Measurements from ENCODE around the gene APBA2. TPM values are rescaled to one million over a fixed set of nuclear protein-coding genes. Genes with fewer than 3 reads are reported as not detected.
"Not testable (repeated sequence)": the region's sequence is repeated elsewhere in the genome, so short reads cannot be mapped to it uniquely, and the experiment has no call there.

Gene APBA2
- total RNA-seq, 4 donors from 2014 or later = 3.3 to 5.4 (median 4.5) TPM

DNA sequence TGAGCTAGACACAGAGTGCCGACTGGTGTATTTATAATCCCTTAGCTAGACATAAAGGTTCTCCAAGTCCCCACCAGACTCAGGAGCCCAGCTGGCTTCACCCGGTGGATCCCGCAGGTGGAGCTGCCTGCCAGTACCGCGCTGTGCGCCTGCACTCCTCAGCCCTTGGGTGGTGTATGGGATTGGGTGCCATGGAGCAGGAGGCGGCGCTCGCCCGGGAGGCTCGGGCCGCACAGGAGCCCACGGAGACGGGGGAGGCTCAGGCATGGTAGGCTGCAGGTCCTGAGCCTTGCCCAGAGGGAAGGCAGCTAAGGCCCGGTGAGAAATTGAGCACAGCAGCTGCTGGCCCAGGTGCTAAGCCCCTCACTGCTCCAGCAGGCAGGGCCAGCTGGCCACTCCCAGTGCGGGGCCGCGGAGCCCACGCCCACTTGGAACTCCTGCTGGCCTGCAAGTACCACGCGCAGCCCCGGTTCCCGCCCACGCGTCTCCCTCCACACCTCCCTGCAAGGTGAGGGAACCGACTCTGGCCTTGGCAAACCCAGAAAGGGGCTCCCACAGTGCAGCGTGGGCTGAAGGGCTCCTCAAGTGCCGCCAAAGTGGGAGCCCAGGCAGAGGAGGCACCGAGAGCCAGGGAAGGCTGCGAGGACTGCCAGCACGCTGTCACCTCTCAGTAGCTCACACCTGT is 274.1 kb downstream of the APBA2 start:
- Histone ChIP-seq H3K27me3 (no peaks in the 10 kb centered on the region), H3K36me3 (no peaks in the 10 kb centered on the region), H3K27ac (no peak overlapping the region), H3K4me3 (no peak overlapping the region), H3K9me3 (peaks cover 0 to 27% (median 3%) of the 10 kb centered on the region in 4 donors), H3K4me1 (no peaks in the 10 kb centered on the region)
- 90 to 94% methylated on average over 23 to 29 of the region's 31 CpGs for WGBS, 2 donors
- no peak for DNase-seq (ENCODE audit: low spot score in 2 of 2)
- TF ChIP-seq POLR2A (IDR thresholded peaks at IDR 0.05) (no peak), EP300 (IDR thresholded peaks at IDR 0.05) (no peak)
- TF ChIP-seq, protein P1, sequence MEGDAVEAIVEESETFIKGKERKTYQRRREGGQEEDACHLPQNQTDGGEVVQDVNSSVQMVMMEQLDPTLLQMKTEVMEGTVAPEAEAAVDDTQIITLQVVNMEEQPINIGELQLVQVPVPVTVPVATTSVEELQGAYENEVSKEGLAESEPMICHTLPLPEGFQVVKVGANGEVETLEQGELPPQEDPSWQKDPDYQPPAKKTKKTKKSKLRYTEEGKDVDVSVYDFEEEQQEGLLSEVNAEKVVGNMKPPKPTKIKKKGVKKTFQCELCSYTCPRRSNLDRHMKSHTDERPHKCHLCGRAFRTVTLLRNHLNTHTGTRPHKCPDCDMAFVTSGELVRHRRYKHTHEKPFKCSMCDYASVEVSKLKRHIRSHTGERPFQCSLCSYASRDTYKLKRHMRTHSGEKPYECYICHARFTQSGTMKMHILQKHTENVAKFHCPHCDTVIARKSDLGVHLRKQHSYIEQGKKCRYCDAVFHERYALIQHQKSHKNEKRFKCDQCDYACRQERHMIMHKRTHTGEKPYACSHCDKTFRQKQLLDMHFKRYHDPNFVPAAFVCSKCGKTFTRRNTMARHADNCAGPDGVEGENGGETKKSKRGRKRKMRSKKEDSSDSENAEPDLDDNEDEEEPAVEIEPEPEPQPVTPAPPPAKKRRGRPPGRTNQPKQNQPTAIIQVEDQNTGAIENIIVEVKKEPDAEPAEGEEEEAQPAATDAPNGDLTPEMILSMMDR (IDR thresholded peaks at IDR 0.05) = no peak

DNA sequence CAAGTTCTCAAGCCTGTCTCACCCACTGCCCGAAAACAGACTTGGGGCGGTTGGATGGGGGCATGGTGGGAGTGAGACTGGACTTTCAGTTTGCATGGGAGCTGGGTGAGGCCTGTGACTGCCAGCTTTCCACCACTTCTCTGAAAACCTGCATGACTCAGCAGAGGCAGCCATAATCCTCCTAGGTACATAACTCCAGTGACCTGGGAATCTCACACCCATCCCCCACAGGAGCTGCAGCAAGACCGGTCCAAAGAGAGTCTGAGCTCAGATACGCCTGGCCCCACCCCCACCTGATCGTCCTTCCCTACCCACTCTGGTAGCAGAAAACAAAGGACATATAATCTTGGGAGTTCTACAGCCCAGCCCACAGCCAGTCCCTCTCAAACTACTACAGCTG is 276.6 kb downstream of the APBA2 start:
- Histone ChIP-seq H3K36me3 (no peaks in the 10 kb centered on the region), H3K4me1 (no peaks in the 10 kb centered on the region), H3K4me3 (no peak overlapping the region), H3K27me3 (no peaks in the 10 kb centered on the region), H3K27ac (no peak overlapping the region), H3K9me3 (peaks cover 0 to 27% (median 3%) of the 10 kb centered on the region in 4 donors)
- 83 to 92% methylated on average over 5 of the region's 5 CpGs for WGBS, 2 donors
- TF ChIP-seq EP300 (IDR thresholded peaks at IDR 0.05) = no peak
- TF ChIP-seq, protein P1 (IDR thresholded peaks at IDR 0.05) = no peak
- TF ChIP-seq POLR2A (IDR thresholded peaks at IDR 0.05) = no peak
- DNase-seq (ENCODE audit: low spot score in 2 of 2) = no peak

DNA sequence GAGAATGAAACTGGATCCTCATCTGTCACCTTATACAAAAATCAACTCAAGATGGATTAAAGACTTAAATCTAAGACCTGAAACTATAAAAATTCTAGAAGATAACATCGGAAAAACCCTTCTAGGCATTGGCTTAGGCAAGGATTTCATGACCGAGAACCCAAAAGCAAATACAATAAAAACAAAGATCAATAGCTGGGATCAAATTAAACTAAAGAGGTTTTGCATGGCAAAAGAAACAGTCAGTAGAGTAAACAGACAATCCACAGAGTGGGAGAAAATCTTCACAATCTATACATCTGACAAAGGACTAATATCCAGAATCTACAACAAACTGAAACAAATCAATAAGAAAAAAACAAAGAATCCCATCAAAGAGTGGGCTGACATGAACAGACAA is 281.3 kb downstream of the APBA2 start:
- 91 to 94% methylated on average over 2 of the region's 2 CpGs for WGBS, 2 donors
- not testable (repeated sequence) for H3K4me3 ChIP-seq; H3K9me3 ChIP-seq; DNase-seq (ENCODE audit: low spot score in 2 of 2); H3K4me1 ChIP-seq; H3K27ac ChIP-seq; H3K36me3 ChIP-seq; H3K27me3 ChIP-seq

Other genes starting within 250 kb of the APBA2 start
- 1 to 10 TPM; 4.9 to 6.6 (median 5.5) TPM for gene GOLGA8M, start 173.6 kb upstream of the APBA2 start, total RNA-seq
- not detected for gene GOLGA6L7, start 37.3 kb upstream of the APBA2 start, total RNA-seq

All from tibial nerve (tissue), 4 donors.